Stimulated activated memory B cell treated with anti-CD40 and anti-IgM and Interleukin-4, amounts not matched to agents 10 μg/mL and 1 μg/mL and 100 μg/mL, for 72 hours (primary cell): ENCODE measurements around the gene PILRB.
"Not testable (repeated sequence)": the region's sequence is repeated elsewhere in the genome, so short reads cannot be mapped to it uniquely, and the experiment has no call there.

Source experiments
- ATAC-seq: fragments of 150-1000 bp; cut with Tn5 transposase; 2 replicates; pipeline ENCODE4 v1.10.0; 2021
- H3K27ac Mint-ChIP-seq: one replicate; pipeline ENCODE4 v1.8.0; 2022; ENCODE audit warnings: mild to moderate bottlenecking, mixed read lengths
- H3K27me3 Mint-ChIP-seq: one replicate; pipeline ENCODE4 v1.8.0; 2022; ENCODE audit warnings: mixed read lengths
- H3K36me3 Mint-ChIP-seq: one replicate; pipeline ENCODE4 v1.8.0; 2022; ENCODE audit warnings: mixed read lengths
- H3K4me1 Mint-ChIP-seq: one replicate; pipeline ENCODE4 v1.8.0; 2022; ENCODE audit warnings: mixed read lengths
- H3K4me3 Mint-ChIP-seq: one replicate; pipeline ENCODE4 v1.8.0; 2022; ENCODE audit warnings: mild to moderate bottlenecking, moderate library complexity, mixed read lengths
- H3K9me3 Mint-ChIP-seq: one replicate; pipeline ENCODE4 v1.8.0; 2022; ENCODE audit warnings: mixed read lengths

The PILRB gene

DNA sequence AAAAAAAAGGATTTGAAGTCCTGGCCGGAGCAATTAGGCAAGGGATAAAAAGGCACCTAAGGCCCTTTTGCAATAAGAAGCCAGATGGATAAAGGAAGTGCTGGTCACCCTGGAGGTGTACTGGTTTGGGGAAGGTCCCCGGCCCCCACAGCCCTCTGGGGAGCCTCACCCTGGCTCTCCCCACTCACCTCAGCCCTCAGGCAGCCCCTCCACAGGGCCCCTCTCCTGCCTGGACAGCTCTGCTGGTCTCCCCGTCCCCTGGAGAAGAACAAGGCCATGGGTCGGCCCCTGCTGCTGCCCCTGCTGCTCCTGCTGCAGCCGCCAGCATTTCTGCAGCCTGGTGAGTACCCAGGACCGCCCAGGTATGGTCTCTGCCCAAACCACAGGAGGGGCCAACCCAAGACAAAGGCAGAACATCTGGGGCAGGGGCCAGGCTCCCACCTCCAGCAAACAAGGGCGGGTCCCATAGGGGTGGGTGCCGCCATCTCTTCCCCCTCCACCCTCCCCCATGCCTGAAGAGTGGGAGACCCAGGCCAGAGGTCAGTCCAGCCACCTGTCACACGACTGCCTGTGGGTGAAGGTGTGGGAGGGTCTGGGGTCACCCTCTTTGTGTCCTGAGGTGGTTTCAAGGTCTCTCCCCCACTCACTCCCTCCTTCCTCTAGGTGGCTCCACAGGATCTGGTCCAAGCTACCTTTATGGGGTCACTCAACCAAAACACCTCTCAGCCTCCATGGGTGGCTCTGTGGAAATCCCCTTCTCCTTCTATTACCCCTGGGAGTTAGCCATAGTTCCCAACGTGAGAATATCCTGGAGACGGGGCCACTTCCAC is at the start of gene PILRB:
TSS of gene PILRB (plus strand) at position 91 of the 830 bp plus-strand sequence. CDS start at position 277, 186 bp downstream.
- ATAC-seq = peak; percentile 80
- H3K4me3 Mint-ChIP-seq = no peak within 1 kb of the TSS
- H3K27ac Mint-ChIP-seq = peak within 1 kb of the TSS; percentile 52
- H3K36me3 Mint-ChIP-seq = peaks cover 79% of the 10 kb centered on the region
- H3K9me3 Mint-ChIP-seq = no peaks in the 10 kb centered on the region
- H3K27me3 Mint-ChIP-seq = no peaks in the 10 kb centered on the region
- H3K4me1 Mint-ChIP-seq = peaks cover 27% of the 10 kb centered on the region

DNA sequence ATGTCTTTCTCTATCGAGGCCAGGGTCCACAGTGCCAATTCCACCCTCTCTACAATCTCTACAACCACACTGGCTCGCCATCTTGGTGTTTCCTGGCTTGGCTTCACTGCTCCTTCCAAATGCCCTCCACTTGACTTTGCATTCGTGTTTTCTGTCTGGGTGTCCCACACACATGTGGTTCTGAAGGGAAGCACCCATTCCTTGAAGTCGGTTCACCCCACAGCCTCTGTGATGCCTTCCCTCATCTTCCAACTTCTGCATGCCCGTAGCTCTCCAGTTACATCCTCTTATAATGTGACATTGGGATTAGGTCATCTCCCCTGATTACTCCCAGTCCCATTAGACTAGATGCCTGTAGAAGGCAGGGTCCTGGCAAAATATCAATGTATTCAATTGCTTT is 39.6 kb upstream of the PILRB start:
- peaks cover 15% of the 10 kb centered on the region for H3K4me1 Mint-ChIP-seq
- peaks cover 20% of the 10 kb centered on the region for H3K36me3 Mint-ChIP-seq
- ATAC-seq, H3K9me3 Mint-ChIP-seq, H3K27me3 Mint-ChIP-seq, H3K4me3 Mint-ChIP-seq, H3K27ac Mint-ChIP-seq: not testable (repeated sequence)

DNA sequence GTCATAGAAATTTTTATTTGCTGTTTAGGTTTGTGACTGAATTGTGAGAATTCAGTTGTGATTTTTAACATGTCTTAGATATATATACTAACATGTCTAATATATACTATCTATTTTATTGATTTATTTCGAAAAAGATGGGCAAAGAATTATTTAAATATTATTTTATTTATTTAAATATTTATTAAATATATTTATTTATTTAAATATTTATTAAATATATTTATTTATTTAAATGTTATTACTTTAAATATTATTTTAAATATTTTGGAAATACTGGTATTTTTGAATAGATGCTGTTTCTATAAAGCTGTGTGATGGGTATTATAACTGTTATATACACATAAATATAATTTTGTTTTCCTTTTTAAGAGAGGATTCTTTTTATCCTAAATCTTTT is 36.3 kb upstream of the PILRB start:
- peaks cover 36% of the 10 kb centered on the region for H3K36me3 Mint-ChIP-seq
- H3K27ac Mint-ChIP-seq = not testable (repeated sequence)

DNA sequence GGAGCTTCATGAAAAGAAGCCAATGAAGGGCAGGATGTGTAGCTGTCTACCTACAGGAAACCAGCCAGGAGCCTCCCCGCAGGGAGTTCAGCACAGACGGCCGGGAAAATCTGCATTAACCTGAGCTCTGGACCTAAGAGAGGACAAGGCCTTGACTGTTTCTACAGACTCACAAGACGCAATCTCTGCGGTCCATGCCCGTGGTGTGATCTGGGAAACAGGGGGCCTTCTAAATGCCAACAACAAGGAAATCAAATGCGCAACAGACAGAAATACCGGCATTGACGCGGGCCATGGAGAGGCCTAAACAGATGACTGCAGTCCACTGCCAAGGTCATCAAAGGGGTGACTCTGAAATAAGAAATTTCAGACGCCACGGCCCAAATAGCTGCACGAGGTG is 33.7 kb upstream of the PILRB start:
- H3K4me3 Mint-ChIP-seq, H3K9me3 Mint-ChIP-seq, H3K27ac Mint-ChIP-seq, H3K27me3 Mint-ChIP-seq, ATAC-seq: not testable (repeated sequence)
- H3K4me1 Mint-ChIP-seq = peaks cover 14% of the 10 kb centered on the region
- peaks cover 31% of the 10 kb centered on the region for H3K36me3 Mint-ChIP-seq

More for the DNA sequence above, 36.3 kb upstream of the PILRB start:
- not testable (repeated sequence) for ATAC-seq, H3K27me3 Mint-ChIP-seq, H3K9me3 Mint-ChIP-seq, H3K4me3 Mint-ChIP-seq
- H3K4me1 Mint-ChIP-seq = peaks cover 28% of the 10 kb centered on the region

DNA sequence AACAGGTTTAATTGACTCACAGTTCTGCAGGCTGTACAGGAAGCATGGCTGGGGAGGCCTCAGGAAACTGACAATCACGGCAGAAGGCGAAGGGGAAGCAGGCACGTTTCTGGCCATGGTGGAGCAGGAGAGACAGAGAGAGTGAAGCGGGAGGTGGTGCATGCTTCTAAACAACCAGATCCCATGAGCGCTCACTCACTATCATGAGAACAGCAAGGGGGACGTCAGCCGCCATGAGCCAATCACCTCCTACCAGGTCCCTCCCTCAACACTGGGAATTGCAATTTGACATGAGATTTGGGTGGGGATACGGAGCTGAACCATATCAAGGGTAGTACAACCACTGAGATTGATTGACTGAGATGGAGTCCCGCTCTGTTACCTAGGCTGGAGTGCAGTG is 32.2 kb upstream of the PILRB start:
- not testable (repeated sequence) for H3K27ac Mint-ChIP-seq
- peaks cover 24% of the 10 kb centered on the region for H3K36me3 Mint-ChIP-seq

DNA sequence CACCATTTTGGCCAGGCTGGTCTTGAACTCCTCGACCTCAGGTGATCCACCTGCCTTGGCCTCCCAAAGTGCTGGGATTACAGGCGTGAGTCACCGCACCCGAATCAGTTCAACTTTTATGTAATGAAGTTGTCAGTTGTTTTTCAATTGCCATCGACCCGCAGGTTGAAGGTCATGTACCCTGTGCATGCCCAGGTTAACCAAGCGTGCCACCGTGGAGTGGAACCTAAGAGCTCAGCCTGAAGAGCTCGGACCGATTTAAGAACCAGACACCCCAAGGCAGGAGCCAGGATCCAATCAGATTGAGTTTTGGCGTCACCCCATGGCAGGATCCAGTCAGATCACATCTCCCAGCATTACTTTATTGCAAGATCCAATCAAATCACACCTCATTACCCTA is 31.0 kb upstream of the PILRB start:
- ATAC-seq, H3K27me3 Mint-ChIP-seq: not testable (repeated sequence)
- peaks cover 14% of the 10 kb centered on the region for H3K4me1 Mint-ChIP-seq

More for the DNA sequence above, 32.2 kb upstream of the PILRB start:
- not testable (repeated sequence) for H3K9me3 Mint-ChIP-seq, H3K27me3 Mint-ChIP-seq, H3K4me3 Mint-ChIP-seq, ATAC-seq
- H3K4me1 Mint-ChIP-seq = peaks cover 14% of the 10 kb centered on the region

DNA sequence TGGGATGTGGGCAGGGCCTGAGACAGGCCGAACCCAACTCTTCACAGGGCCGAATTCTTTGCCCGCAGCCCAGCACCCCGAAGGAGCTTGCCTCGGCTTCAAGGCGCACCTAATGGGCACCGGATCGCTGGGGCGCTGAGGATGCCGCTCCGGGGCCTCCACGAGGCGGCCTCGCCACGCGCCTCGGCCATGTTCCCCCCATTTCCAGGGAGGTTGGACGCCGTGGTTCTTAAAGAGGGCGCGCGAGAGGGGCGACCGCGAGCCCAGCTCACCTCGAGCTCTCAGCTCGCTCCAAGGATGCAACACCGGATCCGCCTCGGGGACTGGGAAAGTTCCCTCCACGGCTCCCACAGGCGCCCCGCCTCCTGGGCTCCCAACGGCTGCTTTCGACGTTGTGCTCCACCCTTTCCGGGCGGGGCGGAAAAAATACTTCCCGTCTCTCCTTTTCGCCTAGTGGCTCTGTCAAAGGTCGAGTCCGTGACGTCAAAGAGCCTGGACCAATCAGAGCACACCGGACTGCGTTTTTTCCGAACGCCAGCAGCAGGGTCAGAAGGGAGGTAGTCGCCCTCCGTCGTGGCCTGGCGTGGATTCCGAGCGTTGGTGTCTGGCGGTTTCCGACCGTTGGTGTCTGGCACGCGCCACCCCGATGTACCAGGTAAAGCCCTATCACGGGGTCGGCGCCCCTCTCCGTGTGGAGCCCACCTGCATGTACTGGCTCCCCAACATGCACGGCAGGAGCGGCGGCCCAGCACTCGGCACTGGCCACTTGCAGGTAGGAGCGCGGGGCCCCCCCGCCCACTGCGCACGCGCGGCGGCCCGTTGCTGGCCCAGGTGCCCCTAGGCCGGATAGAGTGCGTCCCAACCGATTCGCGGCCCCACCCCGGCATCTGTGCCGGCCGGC is 22.1 kb upstream of the PILRB start:
- peak overlapping the region; percentile 90 for H3K4me3 Mint-ChIP-seq
- H3K27ac Mint-ChIP-seq = peak overlapping the region; percentile 93
- peaks cover 25% of the 10 kb centered on the region for H3K4me1 Mint-ChIP-seq
- H3K9me3 Mint-ChIP-seq, H3K27me3 Mint-ChIP-seq: not testable (repeated sequence)
- ATAC-seq = peak; percentile 99
- H3K36me3 Mint-ChIP-seq = peaks cover 10% of the 10 kb centered on the region

More for the DNA sequence above, 31.0 kb upstream of the PILRB start:
- peaks cover 22% of the 10 kb centered on the region for H3K36me3 Mint-ChIP-seq
- H3K4me3 Mint-ChIP-seq, H3K27ac Mint-ChIP-seq, H3K9me3 Mint-ChIP-seq: not testable (repeated sequence)

DNA sequence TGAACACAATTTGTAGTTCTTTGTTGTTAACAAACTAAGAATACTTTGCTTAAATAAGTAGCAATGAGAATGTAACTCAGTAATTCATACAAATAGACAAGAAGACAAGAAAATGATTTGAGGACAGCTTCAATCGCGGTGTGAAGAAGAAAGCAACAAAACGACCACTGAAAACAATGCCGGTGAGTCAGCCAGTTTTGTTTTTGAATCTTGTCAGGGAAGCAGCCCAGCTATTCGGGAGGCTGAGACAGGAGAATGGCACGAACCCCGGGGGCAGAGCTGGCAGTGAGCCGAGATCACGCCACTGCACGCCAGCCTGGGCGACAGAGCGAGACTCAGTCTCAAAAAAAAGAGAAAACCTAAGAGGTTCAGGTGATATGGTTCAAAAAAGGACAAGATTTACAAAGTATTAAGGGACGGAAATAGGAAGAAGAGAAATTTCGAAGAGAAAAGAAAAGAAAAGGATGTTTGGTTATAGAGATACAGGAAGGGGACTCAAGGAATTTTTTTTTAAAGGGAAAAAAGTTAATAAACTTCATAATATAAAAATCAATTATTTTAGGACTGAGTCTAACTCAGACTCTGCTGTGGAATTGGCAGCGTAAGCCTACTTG is 19.7 kb upstream of the PILRB start:
- H3K27me3 Mint-ChIP-seq, H3K9me3 Mint-ChIP-seq, ATAC-seq, H3K4me3 Mint-ChIP-seq, H3K27ac Mint-ChIP-seq: not testable (repeated sequence)
- peaks cover 40% of the 10 kb centered on the region for H3K4me1 Mint-ChIP-seq
- peaks cover 29% of the 10 kb centered on the region for H3K36me3 Mint-ChIP-seq

DNA sequence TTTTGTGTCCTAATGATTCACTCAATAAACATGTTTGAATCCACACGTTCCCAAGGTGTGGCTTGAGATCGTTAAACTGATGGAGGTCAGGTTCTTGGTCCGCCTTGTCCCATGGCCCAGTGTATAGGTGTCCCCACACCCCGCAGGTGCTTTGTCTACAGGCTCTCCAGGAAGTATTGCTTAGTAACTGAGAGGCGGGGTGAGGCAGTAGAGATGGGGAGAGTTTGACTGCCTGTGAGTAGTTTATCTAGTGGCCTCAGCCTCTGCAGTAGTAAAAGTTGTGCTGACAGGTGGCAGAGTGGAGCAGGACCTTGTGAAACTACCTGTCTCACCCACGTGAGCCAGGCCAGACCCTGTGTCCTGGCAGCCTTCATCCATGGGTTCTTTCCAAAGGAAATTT is 16.6 kb upstream of the PILRB start:
- Mint-ChIP-seq H3K36me3 (peaks cover 37% of the 10 kb centered on the region), H3K27ac (peak overlapping the region; percentile 75), H3K4me1 (peaks cover 48% of the 10 kb centered on the region)
- not testable (repeated sequence) for ATAC-seq, H3K4me3 Mint-ChIP-seq, H3K9me3 Mint-ChIP-seq, H3K27me3 Mint-ChIP-seq

DNA sequence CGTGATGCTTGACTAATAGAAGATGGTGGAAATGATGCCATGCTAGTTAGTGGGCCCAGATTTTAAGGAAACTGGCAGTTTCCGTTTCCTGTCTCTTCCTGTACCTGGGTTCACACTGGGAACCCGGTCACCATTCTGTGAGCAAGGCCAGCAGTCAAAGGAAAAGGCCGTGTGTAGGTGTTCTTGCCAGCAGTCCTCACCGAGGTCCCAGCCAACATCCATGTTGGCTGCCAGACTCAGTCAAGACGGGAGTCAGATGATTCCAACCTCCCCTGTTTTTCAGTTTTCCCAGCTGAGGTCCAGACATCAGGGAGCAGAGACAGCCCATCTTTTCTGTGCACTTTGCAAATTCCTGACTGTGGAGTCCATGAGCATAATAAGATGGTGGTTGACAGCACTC is 15.2 kb upstream of the PILRB start:
- peak overlapping the region; percentile 75 for H3K27ac Mint-ChIP-seq
- H3K9me3 Mint-ChIP-seq = no peaks in the 10 kb centered on the region
- H3K36me3 Mint-ChIP-seq = peaks cover 45% of the 10 kb centered on the region
- no peak for ATAC-seq
- peaks cover 42% of the 10 kb centered on the region for H3K4me1 Mint-ChIP-seq
- no peak overlapping the region for H3K4me3 Mint-ChIP-seq
- H3K27me3 Mint-ChIP-seq = no peaks in the 10 kb centered on the region

DNA sequence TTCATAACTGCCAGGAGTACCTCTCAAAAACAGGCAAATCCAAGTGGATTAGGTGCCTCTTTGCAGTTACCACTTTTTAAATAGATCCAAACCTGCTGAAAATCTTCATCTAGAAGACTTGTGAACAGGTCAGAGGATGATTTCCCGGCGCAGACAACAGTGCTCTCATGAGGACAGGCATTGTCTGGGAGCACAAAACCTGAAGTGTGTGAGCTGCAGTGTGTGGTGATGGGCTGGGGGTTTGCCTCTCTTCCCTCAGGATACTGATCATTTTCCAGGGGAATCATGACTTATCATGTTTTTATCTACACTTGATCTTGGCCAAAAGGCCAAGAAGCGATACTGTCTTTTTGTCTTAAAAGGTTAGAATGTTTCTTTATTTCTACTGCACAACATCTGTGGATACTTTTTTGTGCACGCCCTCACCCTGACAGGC is 13.8 kb upstream of the PILRB start:
- H3K9me3 Mint-ChIP-seq, ATAC-seq, H3K27me3 Mint-ChIP-seq: not testable (repeated sequence)
- Mint-ChIP-seq H3K4me3 (peak overlapping the region; percentile 77), H3K36me3 (peaks cover 48% of the 10 kb centered on the region), H3K4me1 (peaks cover 35% of the 10 kb centered on the region), H3K27ac (peak overlapping the region; percentile 93)

DNA sequence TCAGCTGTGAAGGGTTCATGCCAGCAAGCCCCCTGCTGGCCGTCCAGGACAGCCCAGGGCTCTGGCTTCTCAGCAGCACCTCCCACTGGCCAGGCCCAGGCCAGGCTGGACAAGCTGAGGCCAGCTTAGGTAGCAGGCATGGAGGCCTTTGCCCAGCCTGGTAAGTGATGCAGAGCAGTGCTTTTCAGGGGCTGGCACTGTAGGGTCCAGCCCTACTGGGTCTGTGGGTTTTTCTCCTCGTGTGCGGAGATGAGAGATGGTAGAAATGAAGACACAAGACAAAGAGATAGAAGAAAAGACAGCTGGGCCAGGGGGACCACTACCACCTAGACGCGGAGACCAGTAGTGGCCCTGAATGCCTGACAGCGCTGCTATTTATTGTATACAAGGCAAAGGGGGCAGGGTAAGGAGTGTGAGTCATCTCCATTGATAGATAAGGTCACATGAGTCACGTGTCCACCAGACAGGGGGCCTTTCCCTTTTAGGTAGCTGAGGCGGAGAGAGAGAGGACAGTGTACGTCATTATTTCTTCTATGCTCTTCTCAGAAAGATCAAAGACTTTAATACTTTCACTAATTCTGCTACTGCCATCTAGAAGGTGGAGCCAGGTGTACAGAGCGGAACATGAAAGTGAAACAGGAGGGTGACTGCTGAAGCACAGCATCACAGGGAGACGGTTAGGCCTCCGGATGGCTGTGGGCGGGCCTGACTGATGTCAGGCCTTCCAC is 13.2 kb upstream of the PILRB start:
- H3K27me3 Mint-ChIP-seq, H3K9me3 Mint-ChIP-seq: not testable (repeated sequence)
- peak overlapping the region; percentile 77 for H3K4me3 Mint-ChIP-seq
- peak overlapping the region; percentile 93 for H3K27ac Mint-ChIP-seq
- peak; percentile 97 for ATAC-seq
- peaks cover 51% of the 10 kb centered on the region for H3K36me3 Mint-ChIP-seq
- peaks cover 37% of the 10 kb centered on the region for H3K4me1 Mint-ChIP-seq

DNA sequence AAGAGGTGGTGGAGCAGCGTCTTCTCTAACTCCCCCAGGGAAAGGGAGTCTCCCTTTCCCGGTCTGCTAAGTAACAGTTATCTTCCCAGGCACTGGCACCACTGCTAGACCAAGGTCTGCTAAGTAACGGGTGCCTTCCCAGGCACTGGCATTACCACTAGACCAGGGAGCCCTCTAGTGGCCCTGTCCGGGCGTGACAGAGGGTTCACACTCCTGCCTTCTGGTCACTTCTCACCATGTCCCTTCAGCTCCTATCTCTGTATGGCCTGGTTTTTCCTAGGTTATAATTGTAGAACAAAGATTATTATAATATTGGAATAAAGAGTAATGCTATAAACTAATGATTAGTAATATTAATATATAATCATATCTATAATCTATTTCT is 12.6 kb upstream of the PILRB start:
- peaks cover 55% of the 10 kb centered on the region for H3K36me3 Mint-ChIP-seq
- peak; percentile 65 for ATAC-seq
- H3K9me3 Mint-ChIP-seq, H3K4me3 Mint-ChIP-seq, H3K27me3 Mint-ChIP-seq: not testable (repeated sequence)
- peaks cover 41% of the 10 kb centered on the region for H3K4me1 Mint-ChIP-seq
- peak overlapping the region; percentile 93 for H3K27ac Mint-ChIP-seq

DNA sequence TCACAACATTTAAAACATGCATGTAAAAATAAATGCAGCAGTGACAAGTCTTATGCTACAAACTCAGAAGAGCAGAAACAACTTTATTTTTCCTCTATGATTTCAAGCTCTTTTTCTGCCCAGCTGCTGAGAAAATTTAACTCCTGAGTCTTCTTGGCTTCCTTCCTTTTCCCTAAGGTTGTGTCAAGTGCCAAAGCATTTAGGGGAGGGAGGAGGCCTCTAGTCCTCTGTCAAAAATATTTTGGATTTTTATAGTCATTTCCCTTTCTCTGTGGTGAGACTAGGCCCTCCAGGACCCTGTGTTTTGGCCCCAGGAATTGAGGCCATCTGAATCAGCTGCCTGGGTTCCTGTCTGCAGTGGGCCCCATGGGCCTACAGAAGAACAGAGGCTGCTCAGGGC is 11.0 kb upstream of the PILRB start:
- H3K27ac Mint-ChIP-seq = peak overlapping the region; percentile 30
- H3K4me3 Mint-ChIP-seq = no peak overlapping the region
- H3K9me3 Mint-ChIP-seq = no peaks in the 10 kb centered on the region
- H3K36me3 Mint-ChIP-seq = peaks cover 59% of the 10 kb centered on the region
- H3K4me1 Mint-ChIP-seq = peaks cover 40% of the 10 kb centered on the region
- ATAC-seq = no peak
- H3K27me3 Mint-ChIP-seq = no peaks in the 10 kb centered on the region

DNA sequence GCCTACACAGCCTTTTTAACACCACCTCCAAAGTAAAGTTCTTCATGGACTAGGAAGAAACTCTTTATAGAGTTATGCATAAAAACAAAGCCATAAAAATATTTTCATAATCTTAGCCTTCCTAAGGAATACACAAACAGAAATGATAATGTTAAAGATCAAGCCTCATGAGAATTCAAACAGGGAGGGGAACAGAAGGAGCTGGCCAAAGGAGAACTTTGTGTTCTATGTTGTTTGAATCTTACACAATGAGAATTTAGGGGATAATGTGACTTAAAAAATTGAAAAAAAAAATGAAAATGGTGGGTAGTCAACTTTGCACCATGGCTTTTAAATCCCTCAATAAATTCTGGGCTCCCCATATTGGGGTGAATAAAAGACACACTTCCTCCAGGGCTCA is 9.1 kb upstream of the PILRB start:
- no peak overlapping the region for H3K27ac Mint-ChIP-seq
- H3K9me3 Mint-ChIP-seq = no peaks in the 10 kb centered on the region
- peaks cover 40% of the 10 kb centered on the region for H3K4me1 Mint-ChIP-seq
- H3K36me3 Mint-ChIP-seq = peaks cover 63% of the 10 kb centered on the region
- H3K4me3 Mint-ChIP-seq = no peak overlapping the region
- no peaks in the 10 kb centered on the region for H3K27me3 Mint-ChIP-seq
- ATAC-seq = no peak
